H1 (cell line): ENCODE data around the gene ZNF69. TPM values are rescaled to one million over a fixed set of nuclear protein-coding genes. Genes with fewer than 3 reads are reported as not detected.
A peak's percentile ranks its signal among the peaks of the same experiment; 100 is the strongest.

Source experiments
- CTCF ChIA-PET: fragments of 300-600 bp; sonication (Branson Sonifier 250); formaldehyde crosslinking; loops from one replicate; lab custom pipeline; 2021; ENCODE audit not compliant: partially characterized antibody; lab: Charles Lee
- POLR2A ChIA-PET: fragments of 300-600 bp; sonication (Branson Sonifier 250); formaldehyde crosslinking; loops from one replicate; lab custom pipeline; 2021; ENCODE audit warnings: inconsistent platforms; ENCODE audit not compliant: partially characterized antibody; lab: Charles Lee
- DNase-seq, 2 experiments: peaks; one replicate each; pipeline versions ENCODE4 v3.0.0 to v3.0.0-alpha.2; 2010 to 2022; ENCODE audit warnings: low spot score in 2 of 2, low read depth in 1 of 2, mixed read lengths in 1 of 2
- FAIRE-seq: peaks from 2 replicates; lab custom pipeline; 2011; peaks lifted over from hg19 to GRCh38; lab: Jason Lieb, UNC
- H2AFZ ChIP-seq: 2 replicates; pipeline ENCODE4 v1.8.1; 2012; ENCODE audit warnings: low read length, inconsistent platforms
- H2AK5ac ChIP-seq: 2 replicates; pipeline ENCODE4 v1.6.1; 2013; ENCODE audit warnings: low read depth, low read length
- H2BK120ac ChIP-seq: replicated peaks from 2 replicates; pipeline ENCODE3; 2013; ENCODE audit warnings: low read depth, low read length, inconsistent platforms
- H2BK12ac ChIP-seq: 2 replicates; pipeline ENCODE4 v1.6.1; 2013; ENCODE audit warnings: low read depth, low read length
- H2BK15ac ChIP-seq: 2 replicates; pipeline ENCODE4 v1.6.1; 2013; ENCODE audit warnings: low read length
- H2BK20ac ChIP-seq: 2 replicates; pipeline ENCODE4 v1.6.1; 2013; ENCODE audit warnings: low read length
- H2BK5ac ChIP-seq: 2 replicates; pipeline ENCODE4 v1.6.1; 2013; ENCODE audit warnings: low read depth, low read length
- H3K14ac ChIP-seq: 2 replicates; pipeline ENCODE4 v1.6.1; 2013; ENCODE audit warnings: inconsistent platforms; ENCODE audit not compliant: insufficient read length
- H3K18ac ChIP-seq: 2 replicates; pipeline ENCODE4 v1.6.1; 2013; ENCODE audit warnings: low read length; ENCODE audit errors: extremely low read depth
- H3K23ac ChIP-seq: 2 replicates; pipeline ENCODE4 v1.6.1; 2013; ENCODE audit warnings: inconsistent platforms; ENCODE audit not compliant: insufficient read length
- H3K23me2 ChIP-seq: 2 replicates; pipeline ENCODE4 v1.6.1; 2013; ENCODE audit warnings: low read depth, low read length
- H3K27ac ChIP-seq: 2 replicates; pipeline ENCODE4 v1.6.1; 2011; ENCODE audit warnings: low read depth, low read length, inconsistent platforms
- H3K27me3 ChIP-seq, 4 experiments: replicated peaks in 1 of 4; 1 replicate in 1 of 4; 2 replicates in 3 of 4; pipeline versions ENCODE4 v1.6.1 to v1.8.1; 2011 to 2013; ENCODE audit warnings: low read length in 3 of 4, mild to moderate bottlenecking in 3 of 4, inconsistent platforms in 2 of 4, mixed read lengths in 2 of 4, moderate library complexity in 1 of 4; ENCODE audit not compliant: control insufficient read depth in 3 of 4, insufficient read depth in 3 of 4; ENCODE audit errors: extremely low read depth in 1 of 4
- H3K36me3 ChIP-seq, 4 experiments: 2 replicates each; pipeline versions ENCODE4 v1.6.1 to v1.8.1; 2011 to 2013; ENCODE audit warnings: mild to moderate bottlenecking in 4 of 4, low read length in 3 of 4, moderate library complexity in 2 of 4, control low read depth in 1 of 4, inconsistent platforms in 1 of 4; ENCODE audit not compliant: insufficient read depth in 4 of 4, control insufficient read depth in 2 of 4
- H3K4ac ChIP-seq: replicated peaks from 2 replicates; pipeline ENCODE3; 2013; ENCODE audit warnings: low read length, low read depth, mixed read lengths, inconsistent platforms; ENCODE audit not compliant: insufficient read length
- H3K4me1 ChIP-seq, 4 experiments: replicated peaks in 1 of 4; 1 replicate in 1 of 4; 2 replicates in 3 of 4; pipeline versions ENCODE4 v1.6.1 to v1.8.1; 2011 to 2013; ENCODE audit warnings: low read length in 3 of 4, inconsistent platforms in 2 of 4, mixed read lengths in 1 of 4; ENCODE audit not compliant: insufficient read depth in 4 of 4, control insufficient read depth in 3 of 4
- H3K4me2 ChIP-seq, 2 experiments: 2 replicates each; pipeline versions ENCODE4 v1.6.1 to v1.8.1; 2011 to 2013; ENCODE audit warnings: low read depth in 2 of 2, low read length in 2 of 2, control low read depth in 1 of 2, inconsistent platforms in 1 of 2, mild to moderate bottlenecking in 1 of 2; ENCODE audit not compliant: insufficient read depth in 1 of 2
- H3K4me3 ChIP-seq, 4 experiments: fragments of 200-600, 300-600 bp in 1 of 4; sonication (generic), shearing (Covaris generic), sonication (Bioruptor Twin) in 1 of 4; 2 replicates each; pipeline versions ENCODE4 v1.5.1 to v1.8.1; 2011 to 2016; ENCODE audit warnings: low read length in 4 of 4, low read depth in 3 of 4, control low read depth in 2 of 4, inconsistent platforms in 2 of 4, mild to moderate bottlenecking in 2 of 4, mixed read lengths in 1 of 4, moderate library complexity in 1 of 4; ENCODE audit not compliant: insufficient read depth in 2 of 4; ENCODE audit errors: extremely low read depth in 1 of 4
- H3K56ac ChIP-seq: replicated peaks from 2 replicates; pipeline ENCODE3; 2013; ENCODE audit warnings: low read depth, mild to moderate bottlenecking, mixed read lengths, low read length, inconsistent platforms; ENCODE audit not compliant: insufficient read length
- H3K79me1 ChIP-seq: 2 replicates; pipeline ENCODE4 v1.6.1; 2013; ENCODE audit warnings: low read depth, low read length, control low read depth
- H3K79me2 ChIP-seq, 2 experiments: 2 replicates each; pipeline versions ENCODE4 v1.6.1 to v1.8.1; 2012 to 2013; ENCODE audit warnings: low read length in 2 of 2, mild to moderate bottlenecking in 2 of 2, inconsistent platforms in 1 of 2; ENCODE audit not compliant: insufficient read depth in 2 of 2, control insufficient read depth in 1 of 2
- H3K9ac ChIP-seq, 4 experiments: replicated peaks in 1 of 4; 1 replicate in 1 of 4; 2 replicates in 3 of 4; pipeline versions ENCODE4 v1.6.1 to v1.8.1; 2011 to 2013; ENCODE audit warnings: low read depth in 3 of 4, low read length in 3 of 4, control low read depth in 2 of 4, mild to moderate bottlenecking in 2 of 4, moderate library complexity in 2 of 4, inconsistent platforms in 1 of 4; ENCODE audit errors: extremely low read depth in 1 of 4
- H3K9me3 ChIP-seq, 2 experiments: 2 replicates each; pipeline versions ENCODE4 v1.6.1 to v1.8.1; 2012 to 2013; ENCODE audit warnings: mild to moderate bottlenecking in 2 of 2, moderate library complexity in 2 of 2, control low read depth in 1 of 2, inconsistent platforms in 1 of 2, low read depth in 1 of 2, low read length in 1 of 2, mixed read lengths in 1 of 2; ENCODE audit not compliant: insufficient read depth in 2 of 2
- H4K20me1 ChIP-seq, 2 experiments: replicated peaks in 1 of 2; 2 replicates each; pipeline versions ENCODE3 to v1.8.1; 2011 to 2013; ENCODE audit warnings: inconsistent platforms in 2 of 2, low read length in 2 of 2, mild to moderate bottlenecking in 1 of 2; ENCODE audit not compliant: insufficient read depth in 2 of 2, control insufficient read depth in 1 of 2
- H4K5ac ChIP-seq: 2 replicates; pipeline ENCODE4 v1.6.1; 2013; ENCODE audit warnings: low read length, low read depth, mixed read lengths, inconsistent platforms; ENCODE audit not compliant: insufficient read length
- H4K8ac ChIP-seq: 2 replicates; pipeline ENCODE4 v1.8.0; 2013; ENCODE audit warnings: mild to moderate bottlenecking, moderate library complexity, low read length, inconsistent platforms; ENCODE audit not compliant: insufficient read depth; ENCODE audit errors: extremely low read depth
- H4K91ac ChIP-seq: replicated peaks from 2 replicates; pipeline ENCODE3; 2013; ENCODE audit warnings: low read length, mixed read lengths, inconsistent platforms; ENCODE audit not compliant: insufficient read length
- ATF2 ChIP-seq: IDR thresholded peaks from 2 replicates; pipeline ENCODE4 v1.6.1; 2012; ENCODE audit warnings: low read length, inconsistent platforms
- CBX5 ChIP-seq: fragments of 300-800, 300-1000 bp; sonication (generic); IDR thresholded peaks from 2 replicates; pipeline ENCODE4 v1.7.1; 2016; ENCODE audit warnings: antibody characterized with exemption, low read length, low read depth
- CHD1 ChIP-seq: IDR thresholded peaks from 2 replicates; pipeline ENCODE4 v1.6.1; 2012; ENCODE audit warnings: low read depth, low read length, improper control_type of control experiment
- CTCF ChIP-seq, 3 experiments: IDR thresholded peaks; 1 replicate in 2 of 3; 2 replicates in 1 of 3; pipeline versions ENCODE4 v1.5.1 to v1.6.1; 2011; ENCODE audit warnings: low read length in 3 of 3, mild to moderate bottlenecking in 3 of 3, inconsistent platforms in 2 of 3, low read depth in 1 of 3, moderate library complexity in 1 of 3; ENCODE audit not compliant: insufficient read depth in 1 of 3; ENCODE audit errors: control extremely low read depth in 1 of 3
- EGR1 ChIP-seq: IDR thresholded peaks from 2 replicates; pipeline ENCODE4 v1.6.1; 2011; ENCODE audit warnings: low read depth, low read length, borderline replicate concordance
- RFX5 ChIP-seq: IDR thresholded peaks from 2 replicates; pipeline ENCODE4 v1.6.1; 2011; ENCODE audit warnings: low read depth, low read length, improper control_type of control experiment, borderline replicate concordance
- SP2 ChIP-seq: IDR thresholded peaks from 2 replicates; pipeline ENCODE4 v1.6.1; 2012; ENCODE audit warnings: mild to moderate bottlenecking, low read length, inconsistent platforms
- TAF1 ChIP-seq: IDR thresholded peaks from 2 replicates; pipeline ENCODE4 v1.6.1; 2011; ENCODE audit warnings: mild to moderate bottlenecking, low read depth, low read length
- USF2 ChIP-seq: IDR thresholded peaks from 2 replicates; pipeline ENCODE4 v1.6.1; 2011; ENCODE audit warnings: low read length, improper control_type of control experiment
- WGBS, 2 experiments: shearing (Covaris generic) in 1 of 2; methylation state at CpG; one replicate each; pipeline versions ENCODE4 v1.1.6 to v1.1.7; 2013 to 2015; ENCODE audit warnings: low lambda C conversion rate in 2 of 2, mixed read lengths in 2 of 2, inconsistent platforms in 1 of 2, low coverage in 1 of 2, missing lambda C conversion rate in 1 of 2; ENCODE audit not compliant: insufficient replicate concordance in 2 of 2, insufficient coverage in 1 of 2, insufficient read length in 1 of 2; ENCODE audit errors: extremely low coverage in 1 of 2, missing lambda C conversion rate in 1 of 2; 5-methylcytosine and 5-hydroxymethylcytosine counted together
- polyA plus RNA-seq, 7 experiments: library from polyadenylated mRNA; depleted of rRNA in 3 of 7; stranded (reverse) in 5 of 7; unstranded in 2 of 7; fragments of >200 nt in 5 of 7; fragments of 200-250 nt in 2 of 7; gene quantifications; 1 replicate in 5 of 7; 2 replicates in 1 of 7; 4 replicates in 1 of 7; pipeline versions ENCODE4 v1.2.1 to v1.2.3, GENCODE V29; 2011 to 2013; ENCODE audit warnings: missing spikeins in 2 of 7, mixed read lengths in 2 of 7
- total RNA-seq: library from RNA; stranded (reverse); fragmentation: NEBNext Ultra II Directional; extraction: Animal tissue kit (Norgen Biotek cat#: 25700); gene quantifications from 2 replicates; pipeline ENCODE4 v1.2.1, GENCODE V29; 2021

Gene ZNF69
- total and polyA plus RNA-seq, 2 of the 8 experiments (the other 6 are each of a cell fraction or from before 2014, with no cell fraction given), result 5.6 to 22.8 TPM

- H2BK120ac ChIP-seq, result no peak overlapping the region
- peaks cover 55 to 64% of the 10 kb centered on the region in 2 experiments for H3K9me3 ChIP-seq
- 92% methylated on average over 3 of the region's 3 CpGs; no CpG with 5 or more reads in 1 of the 2 experiments for WGBS, 2 experiments
These were observed 18.3 kb downstream of the ZNF69 start for GRCh38 chr19:11905928-11906327.

More at GRCh38 chr19:11905928-11906327, 18.3 kb downstream of the ZNF69 start:
- H3K23ac ChIP-seq, result no peak overlapping the region
- CTCF ChIA-PET, result interaction anchor here (0.8 to 1.9 kb wide), 2 partner anchors 18 to 26 kb away, joined by 3 to 5 read pairs; no protein-coding TSS in a partner anchor
- TF ChIP-seq EGR1 (no peak), CHD1 (no peak), SP2 (no peak), TAF1 (no peak), ATF2 (no peak), USF2 (no peak), CBX5 (no peak), CTCF (IDR thresholded peaks at IDR 0.05; ENCODE audit: control extremely low read depth in 1 of 3, insufficient read depth in 1 of 3, low read depth in 1 of 3, low read length in 3 of 3) (no peak), RFX5 (no peak)
- TF ChIP-seq, all 59 proteins: peak for 0
- FAIRE-seq, result no peak
- no peaks in the 10 kb centered on the region for H3K79me1 ChIP-seq
- H2AK5ac ChIP-seq, result no peak overlapping the region
- DNase-seq, result no peak
- no peak overlapping the region for H2BK20ac ChIP-seq
- H3K27me3 ChIP-seq, result no peaks in the 10 kb centered on the region
- no peaks in the 10 kb centered on the region for H4K20me1 ChIP-seq
- no peak overlapping the region for H2AFZ ChIP-seq
- H2BK15ac ChIP-seq, result no peak overlapping the region
- no peak overlapping the region for H3K9ac ChIP-seq
- H3K18ac ChIP-seq, result no peak overlapping the region
- no peak overlapping the region for H4K5ac ChIP-seq
- no peak overlapping the region for H3K56ac ChIP-seq
- no peak overlapping the region for H4K91ac ChIP-seq
- H3K4me1 ChIP-seq, result no peaks in the 10 kb centered on the region
- no peaks in the 10 kb centered on the region for H3K23me2 ChIP-seq
- no peak overlapping the region for H3K27ac ChIP-seq
- H2BK12ac ChIP-seq, result no peak overlapping the region
- H3K14ac ChIP-seq, result no peak overlapping the region
- no peak overlapping the region for H3K4me2 ChIP-seq
- POLR2A ChIA-PET, result no interaction called here
- H3K36me3 ChIP-seq, result peaks cover 6 to 60% (median 33%) of the 10 kb centered on the region in 4 experiments
- H3K4ac ChIP-seq, result no peak overlapping the region
- no peaks in the 10 kb centered on the region; a peak in 1 of 4 replicates for H3K79me2 ChIP-seq
- H3K4me3 ChIP-seq, result peak overlapping the region in 1 of 4 experiments; percentile 46; a peak in 1 of 8 replicates
- H4K8ac ChIP-seq, result no peak overlapping the region
- no peak overlapping the region for H2BK5ac ChIP-seq
